B cell (primary cell): ENCODE data around the gene ZNF57.

ENCODE experiments used
- CTCF ChIP-seq: fragments of 200-600 bp; IDR thresholded peaks from one replicate; pipeline ENCODE4 v1.8.0; 2022; ENCODE audit warnings: antibody characterized with exemption, mild to moderate bottlenecking
- EZH2 ChIP-seq: IDR thresholded peaks from 2 replicates; pipeline ENCODE4 v1.6.1; 2012; ENCODE audit warnings: borderline replicate concordance, low read depth, mild to moderate bottlenecking, moderate library complexity, low read length; ENCODE audit not compliant: insufficient read depth, poor library complexity, severe bottlenecking

- TF ChIP-seq CTCF (no peak), EZH2 (no peak)
Observed at GRCh38 chr19:2854849-2855248, 45.9 kb upstream of the ZNF57 start.
